OCI-LY1 (cell line): ENCODE results near the gene RNF224.
A peak's percentile ranks its signal among the peaks of the same experiment; 100 is the strongest.

ENCODE experiments used
- H2AFZ ChIP-seq: fragments of 200-600 bp; sonication (generic), shearing (Covaris generic); 2 replicates; pipeline ENCODE4 v1.6.0; 2014; ENCODE audit warnings: antibody characterized with exemption, mild to moderate bottlenecking, low read length
- H3F3A ChIP-seq: fragments of 200-600 bp; sonication (generic), shearing (Covaris generic); 2 replicates; pipeline ENCODE4 v1.6.0; 2014; ENCODE audit warnings: mild to moderate bottlenecking, antibody characterized with exemption, low read length, moderate library complexity; ENCODE audit not compliant: insufficient read depth
- H3K27ac ChIP-seq: fragments of 200-600 bp; sonication (generic); 2 replicates; pipeline ENCODE4 v1.5.1; 2014; ENCODE audit warnings: low read length, mixed run types, mild to moderate bottlenecking, low read depth; ENCODE audit not compliant: poor library complexity, severe bottlenecking
- H3K27me3 ChIP-seq: fragments of 200-600 bp; sonication (generic); 2 replicates; pipeline ENCODE4 v1.6.0; 2014; ENCODE audit warnings: antibody characterized with exemption, mild to moderate bottlenecking, low read length, moderate library complexity; ENCODE audit not compliant: insufficient read depth
- H3K36me3 ChIP-seq: fragments of 200-600 bp; sonication (generic); 2 replicates; pipeline ENCODE4 v1.6.1; 2014; ENCODE audit warnings: mild to moderate bottlenecking, antibody characterized with exemption, low read length, moderate library complexity, mixed read lengths; ENCODE audit not compliant: insufficient read depth
- H3K4me1 ChIP-seq: fragments of 200-600 bp; sonication (generic); 2 replicates; pipeline ENCODE4 v1.5.1; 2014; ENCODE audit warnings: mild to moderate bottlenecking, low read length, moderate library complexity; ENCODE audit not compliant: insufficient read depth, severe bottlenecking
- H3K4me2 ChIP-seq: fragments of 200-600 bp; sonication (generic), shearing (Covaris generic); 2 replicates; pipeline ENCODE4 v1.6.1; 2014; ENCODE audit warnings: low read length
- H3K4me3 ChIP-seq: fragments of 200-600 bp; sonication (generic); 2 replicates; pipeline ENCODE4 v1.5.1; 2014; ENCODE audit warnings: low read length, low read depth, mild to moderate bottlenecking, mixed read lengths; ENCODE audit not compliant: poor library complexity, severe bottlenecking
- H3K79me2 ChIP-seq: fragments of 200-600 bp; shearing (Covaris generic); 2 replicates; pipeline ENCODE4 v1.6.1; 2016; ENCODE audit warnings: mixed run types, low read length, mixed read lengths; ENCODE audit not compliant: insufficient read depth
- H3K9ac ChIP-seq: fragments of 200-600 bp; sonication (generic), shearing (Covaris generic); 2 replicates; pipeline ENCODE4 v1.6.1; 2014; ENCODE audit warnings: mild to moderate bottlenecking, low read length, mixed read lengths
- H3K9me2 ChIP-seq: fragments of 200-600 bp; sonication (generic), shearing (Covaris generic); 2 replicates; pipeline ENCODE4 v1.6.1; 2014; ENCODE audit warnings: low read depth, mild to moderate bottlenecking, low read length, mixed read lengths
- H3K9me3 ChIP-seq: fragments of 200-600 bp; shearing (Covaris generic); 2 replicates; pipeline ENCODE4 v1.6.1; 2014; ENCODE audit warnings: low read length, mixed read lengths
- H4K20me1 ChIP-seq: fragments of 200-600 bp; sonication (generic), shearing (Covaris generic); 2 replicates; pipeline ENCODE4 v1.6.0; 2016; ENCODE audit warnings: mild to moderate bottlenecking, low read length; ENCODE audit not compliant: insufficient read depth
- EZH2 ChIP-seq: fragments of 200-600 bp; sonication (generic), shearing (Covaris generic); IDR thresholded peaks from 2 replicates; pipeline ENCODE4 v1.8.0; 2017; ENCODE audit warnings: borderline replicate concordance, mixed run types, mild to moderate bottlenecking, antibody characterized with exemption, low read length, moderate library complexity, mixed read lengths
- TF ChIP-seq, protein P1 (sequence below): fragments of 200-600 bp; sonication (generic), shearing (Covaris generic); IDR thresholded peaks from 2 replicates; pipeline ENCODE4 v1.5.1; 2017; ENCODE audit warnings: mild to moderate bottlenecking, antibody characterized with exemption, low read length, moderate library complexity, mixed read lengths

The RNF224 gene

DNA sequence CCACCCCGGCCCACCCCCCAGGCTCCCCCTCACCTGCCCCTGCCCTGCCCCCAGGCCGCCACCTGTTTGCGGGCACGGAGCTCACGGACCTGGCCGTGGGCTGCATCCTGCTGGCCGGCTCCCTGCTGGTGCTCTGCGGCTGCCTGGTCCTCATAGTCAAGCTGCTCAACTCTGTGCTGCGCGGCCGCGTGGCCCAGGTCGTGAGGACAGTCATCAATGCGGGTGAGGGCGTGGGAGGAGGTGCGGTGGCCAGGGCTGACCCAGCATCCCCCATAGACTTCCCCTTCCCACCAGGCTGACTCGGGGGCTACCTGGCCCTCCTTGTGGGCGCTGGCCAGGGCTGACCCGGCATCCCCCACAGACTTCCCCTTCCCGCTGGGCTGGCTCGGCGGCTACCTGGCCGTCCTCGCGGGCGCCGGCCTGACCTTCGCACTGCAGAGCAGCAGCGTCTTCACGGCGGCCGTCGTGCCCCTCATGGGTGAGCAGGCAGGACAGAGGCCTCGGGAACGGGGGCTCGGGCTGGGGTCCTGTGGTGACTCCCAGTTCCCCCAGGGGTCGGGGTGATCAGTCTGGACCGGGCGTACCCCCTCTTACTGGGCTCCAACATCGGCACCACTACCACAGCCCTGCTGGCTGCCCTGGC is 6.9 kb downstream of the RNF224 start:
- Histone ChIP-seq H3K4me2 (no peak overlapping the region), H3K4me3 (no peak overlapping the region), H3K9ac (no peak overlapping the region), H3F3A (no peaks in the 10 kb centered on the region), H3K79me2 (no peaks in the 10 kb centered on the region), H3K9me3 (no peaks in the 10 kb centered on the region), H3K27me3 (peaks cover 9% of the 10 kb centered on the region; the same call in 1 of the 2 replicates), H3K4me1 (peaks cover 14% of the 10 kb centered on the region), H3K36me3 (no peaks in the 10 kb centered on the region), H3K9me2 (no peaks in the 10 kb centered on the region), H3K27ac (no peak overlapping the region), H2AFZ (no peak overlapping the region), H4K20me1 (no peaks in the 10 kb centered on the region)
- TF ChIP-seq, protein P1, sequence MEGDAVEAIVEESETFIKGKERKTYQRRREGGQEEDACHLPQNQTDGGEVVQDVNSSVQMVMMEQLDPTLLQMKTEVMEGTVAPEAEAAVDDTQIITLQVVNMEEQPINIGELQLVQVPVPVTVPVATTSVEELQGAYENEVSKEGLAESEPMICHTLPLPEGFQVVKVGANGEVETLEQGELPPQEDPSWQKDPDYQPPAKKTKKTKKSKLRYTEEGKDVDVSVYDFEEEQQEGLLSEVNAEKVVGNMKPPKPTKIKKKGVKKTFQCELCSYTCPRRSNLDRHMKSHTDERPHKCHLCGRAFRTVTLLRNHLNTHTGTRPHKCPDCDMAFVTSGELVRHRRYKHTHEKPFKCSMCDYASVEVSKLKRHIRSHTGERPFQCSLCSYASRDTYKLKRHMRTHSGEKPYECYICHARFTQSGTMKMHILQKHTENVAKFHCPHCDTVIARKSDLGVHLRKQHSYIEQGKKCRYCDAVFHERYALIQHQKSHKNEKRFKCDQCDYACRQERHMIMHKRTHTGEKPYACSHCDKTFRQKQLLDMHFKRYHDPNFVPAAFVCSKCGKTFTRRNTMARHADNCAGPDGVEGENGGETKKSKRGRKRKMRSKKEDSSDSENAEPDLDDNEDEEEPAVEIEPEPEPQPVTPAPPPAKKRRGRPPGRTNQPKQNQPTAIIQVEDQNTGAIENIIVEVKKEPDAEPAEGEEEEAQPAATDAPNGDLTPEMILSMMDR, result no peak
- no peak for TF ChIP-seq EZH2

DNA sequence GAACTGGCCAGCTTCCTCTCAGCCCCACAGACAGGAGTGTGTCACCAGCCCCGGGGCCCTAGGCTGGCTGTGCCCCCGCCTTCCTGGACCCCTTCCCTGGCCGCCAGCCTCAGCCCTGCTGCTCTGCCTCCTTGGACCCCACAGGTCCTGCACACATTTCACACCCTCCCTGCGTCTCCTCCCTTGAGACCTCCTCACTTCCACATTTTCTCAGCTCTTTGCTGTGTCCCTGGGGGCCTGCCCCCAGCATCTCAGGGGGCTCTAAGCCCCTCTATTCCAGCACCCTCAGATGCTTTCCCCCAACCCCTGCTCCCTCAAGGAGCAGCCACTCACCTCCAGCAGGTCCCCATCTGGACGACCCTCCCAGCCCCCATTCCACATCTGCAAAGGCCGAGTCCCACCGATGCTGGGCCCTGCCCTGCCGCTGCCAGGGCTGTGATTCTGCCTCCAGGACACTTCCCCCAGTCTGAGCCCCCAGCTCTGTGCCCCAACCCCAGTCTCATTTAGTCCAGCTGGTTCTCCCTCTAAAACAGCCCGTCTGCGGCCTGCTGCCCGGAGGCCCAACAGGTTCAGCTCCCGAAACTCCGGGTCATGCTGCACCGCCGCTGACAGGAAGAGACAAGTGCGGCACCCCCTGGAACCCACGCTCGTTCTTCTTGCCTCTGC is 7.6 kb downstream of the RNF224 start:
- H3K4me2 ChIP-seq, result no peak overlapping the region
- H3K9ac ChIP-seq, result no peak overlapping the region
- no peaks in the 10 kb centered on the region for H3F3A ChIP-seq
- H3K9me2 ChIP-seq, result no peaks in the 10 kb centered on the region
- peaks cover 19% of the 10 kb centered on the region for H3K4me1 ChIP-seq
- H2AFZ ChIP-seq, result no peak overlapping the region
- no peak overlapping the region for H3K27ac ChIP-seq
- H4K20me1 ChIP-seq, result no peaks in the 10 kb centered on the region
- no peaks in the 10 kb centered on the region for H3K79me2 ChIP-seq
- no peaks in the 10 kb centered on the region for H3K36me3 ChIP-seq
- H3K9me3 ChIP-seq, result no peaks in the 10 kb centered on the region
- peaks cover 9% of the 10 kb centered on the region; the same call in 1 of the 2 replicates for H3K27me3 ChIP-seq
- no peak for TF ChIP-seq EZH2
- TF ChIP-seq, protein P1, result no peak
- no peak overlapping the region for H3K4me3 ChIP-seq

DNA sequence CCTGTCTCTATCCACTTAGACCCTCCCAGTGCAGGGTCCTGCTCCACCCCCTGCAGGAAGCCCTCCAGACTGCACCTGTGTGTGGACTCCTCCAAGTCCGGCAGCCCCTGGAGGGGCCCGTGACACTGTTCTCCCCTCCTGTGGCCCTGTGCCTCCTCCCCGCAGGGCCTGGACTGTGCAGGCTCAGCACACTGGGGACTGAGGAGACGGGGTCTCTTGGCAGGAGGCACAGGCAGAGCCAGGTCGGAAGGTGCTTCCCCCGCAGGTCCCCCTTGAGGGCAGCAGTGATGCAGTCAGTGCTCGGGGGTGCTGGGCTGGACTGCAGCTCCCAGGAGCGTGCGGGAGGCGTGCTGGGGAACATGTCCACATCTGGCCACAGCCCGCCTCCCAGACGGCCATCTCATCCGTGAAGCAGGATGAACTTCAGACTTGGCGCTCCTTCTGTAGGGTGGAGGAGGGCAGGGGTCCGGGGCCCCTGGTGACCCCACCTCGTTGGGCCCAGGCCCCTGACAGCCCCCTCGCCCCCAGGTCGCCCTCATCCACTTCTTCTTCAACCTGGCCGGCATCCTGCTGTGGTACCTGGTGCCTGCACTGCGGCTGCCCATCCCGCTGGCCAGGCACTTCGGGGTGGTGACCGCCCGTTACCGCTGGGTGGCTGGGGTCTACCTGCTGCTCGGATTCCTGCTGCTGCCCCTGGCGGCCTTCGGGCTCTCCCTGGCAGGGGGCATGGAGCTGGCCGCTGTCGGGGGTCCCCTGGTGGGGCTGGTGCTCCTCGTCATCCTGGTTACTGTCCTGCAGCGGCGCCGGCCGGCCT is 8.3 kb downstream of the RNF224 start:
- TF ChIP-seq EZH2, result no peak
- TF ChIP-seq, protein P1, result peak; percentile 24; the same call in 1 of the 2 replicates
- H3K9me3 ChIP-seq, result no peaks in the 10 kb centered on the region
- no peaks in the 10 kb centered on the region for H4K20me1 ChIP-seq
- H3K4me2 ChIP-seq, result no peak overlapping the region; the same call in 1 of the 2 replicates
- no peaks in the 10 kb centered on the region for H3K9me2 ChIP-seq
- no peak overlapping the region for H2AFZ ChIP-seq
- no peaks in the 10 kb centered on the region for H3K36me3 ChIP-seq
- no peaks in the 10 kb centered on the region for H3F3A ChIP-seq
- peaks cover 5% of the 10 kb centered on the region; the same call in 1 of the 2 replicates for H3K27me3 ChIP-seq
- H3K27ac ChIP-seq, result no peak overlapping the region
- H3K4me1 ChIP-seq, result peaks cover 19% of the 10 kb centered on the region
- no peak overlapping the region for H3K4me3 ChIP-seq
- H3K9ac ChIP-seq, result no peak overlapping the region
- no peaks in the 10 kb centered on the region for H3K79me2 ChIP-seq
